Measurements from ENCODE around the gene VEGFB. TPM values are rescaled to one million over a fixed set of nuclear protein-coding genes. Genes with fewer than 3 reads are reported as not detected.
A peak's percentile ranks its signal among the peaks of the same experiment; 100 is the strongest.

The VEGFB gene
- total RNA-seq, 1 donor from 2014 or later = 46.9 TPM

DNA sequence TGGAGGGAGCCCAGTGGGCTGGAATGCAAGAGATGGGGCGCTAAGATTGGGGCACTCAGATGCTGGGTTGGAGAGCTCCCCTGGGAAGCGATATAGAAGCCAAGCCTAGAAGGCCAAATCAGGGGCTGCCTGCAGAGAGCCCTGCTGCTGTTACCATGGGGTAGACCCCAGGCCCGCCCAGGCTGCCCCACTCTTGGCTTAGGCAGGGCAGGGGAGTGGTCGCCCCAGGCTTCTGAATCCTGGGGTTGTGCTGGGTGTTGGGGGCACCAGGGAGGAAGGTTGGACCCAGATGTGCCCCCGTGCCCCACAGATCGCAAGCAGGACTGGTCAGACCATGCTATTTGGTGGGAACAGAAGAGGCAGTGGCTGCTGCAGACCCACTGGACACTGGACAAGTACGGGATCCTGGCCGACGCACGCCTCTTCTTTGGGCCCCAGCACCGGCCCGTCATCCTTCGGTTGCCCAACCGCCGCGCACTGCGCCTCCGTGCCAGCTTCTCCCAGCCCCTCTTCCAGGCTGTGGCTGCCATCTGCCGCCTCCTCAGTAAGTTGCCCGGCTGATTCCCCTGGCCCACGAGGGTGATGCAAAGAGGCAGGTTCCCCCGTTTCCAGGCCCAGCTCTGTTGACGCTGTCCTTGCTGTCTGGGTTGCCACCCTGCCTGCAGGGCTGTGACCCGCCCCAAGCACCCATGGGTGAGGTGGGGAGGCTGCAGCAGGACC, 23.9 kb upstream of the VEGFB start:
- DNase-seq (ENCODE audit: low spot score) = no peak

DNA sequence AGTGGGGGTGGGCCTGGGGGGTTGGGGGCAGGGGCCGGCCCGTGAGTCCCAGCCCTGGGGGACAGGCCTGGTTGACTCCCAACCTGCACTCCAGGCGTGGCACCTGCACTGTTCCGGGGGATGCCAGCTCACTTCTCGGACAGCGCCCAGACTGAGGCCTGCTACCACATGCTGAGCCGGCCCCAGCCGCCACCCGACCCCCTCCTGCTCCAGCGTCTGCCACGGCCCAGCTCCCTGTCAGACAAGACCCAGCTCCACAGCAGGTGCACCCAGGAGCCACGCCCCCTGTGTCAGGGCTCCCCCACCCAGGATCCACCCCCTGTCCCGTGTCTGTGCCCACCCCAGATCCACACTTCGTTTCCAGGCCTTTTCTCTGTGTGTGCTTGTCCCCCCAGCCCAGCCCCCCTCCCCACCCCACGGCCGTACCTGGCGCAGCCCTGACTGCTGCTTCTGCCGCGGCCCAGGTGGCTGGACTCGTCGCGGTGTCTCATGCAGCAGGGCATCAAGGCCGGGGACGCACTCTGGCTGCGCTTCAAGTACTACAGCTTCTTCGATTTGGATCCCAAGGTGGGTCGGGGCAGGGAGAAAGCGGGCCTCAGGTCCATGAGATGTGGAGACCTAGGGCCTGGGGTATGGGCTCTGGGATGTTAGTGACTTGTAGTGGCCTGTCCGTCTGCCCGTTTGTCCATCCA, 23.1 kb upstream of the VEGFB start:
- DNase-seq (ENCODE audit: low spot score) = no peak

DNA sequence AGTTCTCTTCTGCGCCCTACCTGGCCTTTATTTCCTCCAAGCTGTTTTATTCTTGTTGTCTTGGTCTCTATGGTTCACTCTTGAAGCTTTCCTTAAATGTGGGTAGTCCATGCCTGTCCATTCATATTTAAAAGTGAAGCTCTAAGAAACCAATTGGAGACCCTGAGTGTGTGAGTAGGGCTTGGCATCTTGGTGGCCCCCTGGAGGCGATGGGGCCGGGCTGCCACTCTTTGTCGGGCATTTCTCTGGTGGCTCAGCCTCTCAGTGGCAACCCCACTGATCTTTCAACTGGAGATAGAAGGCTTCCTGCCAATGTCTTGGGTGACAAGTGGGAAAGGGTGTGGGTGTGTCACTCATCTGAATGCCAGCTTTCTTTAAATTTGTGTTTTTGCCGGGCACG, 17.5 kb upstream of the VEGFB start:
- DNase-seq (ENCODE audit: low spot score) = no peak

DNA sequence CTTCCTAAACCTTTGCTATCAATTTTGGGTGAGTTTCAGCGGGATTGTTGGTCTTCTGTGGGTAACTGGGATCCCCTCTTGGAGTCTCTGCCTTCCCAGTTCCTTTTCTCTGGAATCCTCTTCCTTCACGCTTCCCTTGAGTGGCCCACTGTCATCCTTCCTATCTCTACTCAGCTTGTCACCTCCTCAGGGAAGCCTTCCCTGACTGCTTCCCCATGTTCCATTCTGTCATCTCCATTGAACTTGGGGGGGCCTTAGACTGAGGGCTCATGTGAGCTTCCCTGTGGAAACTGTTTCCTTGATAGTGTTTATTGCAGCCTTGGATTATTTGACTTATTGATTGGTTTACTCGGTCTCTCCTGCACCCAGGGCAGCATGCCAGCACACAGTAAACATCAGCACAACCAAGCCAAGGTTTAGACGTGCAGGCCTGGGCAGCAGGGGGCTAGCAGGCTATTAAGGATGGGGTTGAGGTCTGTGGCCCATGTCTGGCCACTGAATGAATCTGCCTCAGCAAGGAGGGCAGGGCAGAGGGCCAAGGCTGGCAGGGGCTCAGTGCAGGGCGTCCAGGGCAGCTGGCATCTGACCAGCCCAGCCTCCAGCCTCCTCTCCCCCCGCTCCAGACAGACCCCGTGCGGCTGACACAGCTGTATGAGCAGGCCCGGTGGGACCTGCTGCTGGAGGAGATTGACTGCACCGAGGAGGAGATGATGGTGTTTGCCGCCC, 15.6 kb upstream of the VEGFB start:
- DNase-seq (ENCODE audit: low spot score) = no peak

DNA sequence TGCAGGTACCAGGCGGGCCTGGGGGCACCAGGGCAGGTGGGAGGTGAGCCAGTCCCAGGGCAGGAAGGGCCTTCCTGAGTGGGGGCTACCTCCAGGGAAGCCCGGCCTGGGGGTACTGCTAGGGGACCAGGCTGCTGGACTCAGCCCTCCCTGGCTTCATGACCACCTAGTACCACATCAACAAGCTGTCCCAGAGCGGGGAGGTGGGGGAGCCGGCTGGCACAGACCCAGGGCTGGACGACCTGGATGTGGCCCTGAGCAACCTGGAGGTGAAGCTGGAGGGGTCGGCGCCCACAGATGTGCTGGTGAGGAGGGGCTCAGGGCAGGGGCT, 15.1 kb upstream of the VEGFB start:
- DNase-seq (ENCODE audit: low spot score) = no peak

DNA sequence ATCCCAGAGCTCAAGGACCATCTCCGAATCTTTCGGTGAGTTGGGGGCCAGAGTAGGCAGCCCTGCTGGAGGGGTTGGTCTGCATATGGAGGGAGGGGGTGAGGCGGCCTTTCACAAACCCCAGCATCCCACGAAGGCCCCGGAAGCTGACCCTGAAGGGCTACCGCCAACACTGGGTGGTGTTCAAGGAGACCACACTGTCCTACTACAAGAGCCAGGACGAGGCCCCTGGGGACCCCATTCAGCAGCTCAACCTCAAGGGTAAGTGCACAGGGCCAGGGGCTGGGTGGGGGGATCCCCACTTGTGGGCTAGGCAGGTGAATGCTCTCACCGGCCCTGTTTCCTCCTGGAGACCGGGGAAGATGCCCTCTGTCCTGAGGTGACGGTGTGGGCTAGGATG, 14.6 kb upstream of the VEGFB start:
- no peak for DNase-seq (ENCODE audit: low spot score)

DNA sequence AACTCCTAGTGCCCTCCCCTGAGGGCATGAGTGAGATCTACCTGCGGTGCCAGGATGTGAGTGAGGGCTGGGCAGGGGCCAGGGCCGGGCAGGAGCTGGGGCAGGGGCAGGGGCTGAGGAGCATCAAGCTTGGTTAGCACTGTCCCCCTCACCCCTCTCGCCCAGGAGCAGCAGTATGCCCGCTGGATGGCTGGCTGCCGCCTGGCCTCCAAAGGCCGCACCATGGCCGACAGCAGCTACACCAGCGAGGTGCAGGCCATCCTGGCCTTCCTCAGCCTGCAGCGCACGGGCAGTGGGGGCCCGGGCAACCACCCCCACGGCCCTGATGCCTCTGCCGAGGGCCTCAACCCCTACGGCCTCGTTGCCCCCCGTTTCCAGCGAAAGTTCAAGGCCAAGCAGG, 14.1 kb upstream of the VEGFB start:
- DNase-seq (ENCODE audit: low spot score) = no peak

DNA sequence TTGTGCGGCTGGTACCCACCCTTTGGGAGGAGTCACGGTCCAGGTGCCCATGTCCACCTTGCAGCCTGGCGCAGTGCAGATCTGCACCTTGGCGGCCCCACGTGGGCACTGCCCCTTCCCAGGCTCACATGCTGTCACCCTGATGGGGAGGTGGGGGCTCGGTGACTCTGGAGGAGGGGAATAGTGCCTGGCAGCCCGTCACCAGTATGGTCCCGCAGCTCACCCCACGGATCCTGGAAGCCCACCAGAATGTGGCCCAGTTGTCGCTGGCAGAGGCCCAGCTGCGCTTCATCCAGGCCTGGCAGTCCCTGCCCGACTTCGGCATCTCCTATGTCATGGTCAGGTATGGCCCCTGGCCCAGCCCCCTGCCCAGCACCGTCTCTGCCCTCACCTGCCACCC, 13.6 kb upstream of the VEGFB start:
- DNase-seq (ENCODE audit: low spot score) = no peak

DNA sequence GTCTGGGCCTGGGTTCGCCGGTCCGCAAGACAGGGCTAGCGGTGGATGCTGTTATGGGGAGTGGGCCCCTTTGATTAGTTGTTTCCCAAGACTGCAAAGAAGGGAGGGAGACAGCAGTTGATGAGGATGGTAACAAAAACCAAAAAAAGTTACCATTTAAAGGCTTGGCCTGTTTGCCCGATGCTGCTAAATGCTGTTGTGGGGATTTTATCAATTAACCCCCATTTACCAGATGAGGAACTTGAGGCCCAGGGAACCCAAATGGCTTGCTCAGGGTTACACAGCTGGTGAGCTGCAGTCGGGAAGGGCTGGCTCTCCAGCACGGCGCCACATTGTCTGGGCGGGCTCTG, 11.8 kb upstream of the VEGFB start:
- DNase-seq (ENCODE audit: low spot score) = no peak

DNA sequence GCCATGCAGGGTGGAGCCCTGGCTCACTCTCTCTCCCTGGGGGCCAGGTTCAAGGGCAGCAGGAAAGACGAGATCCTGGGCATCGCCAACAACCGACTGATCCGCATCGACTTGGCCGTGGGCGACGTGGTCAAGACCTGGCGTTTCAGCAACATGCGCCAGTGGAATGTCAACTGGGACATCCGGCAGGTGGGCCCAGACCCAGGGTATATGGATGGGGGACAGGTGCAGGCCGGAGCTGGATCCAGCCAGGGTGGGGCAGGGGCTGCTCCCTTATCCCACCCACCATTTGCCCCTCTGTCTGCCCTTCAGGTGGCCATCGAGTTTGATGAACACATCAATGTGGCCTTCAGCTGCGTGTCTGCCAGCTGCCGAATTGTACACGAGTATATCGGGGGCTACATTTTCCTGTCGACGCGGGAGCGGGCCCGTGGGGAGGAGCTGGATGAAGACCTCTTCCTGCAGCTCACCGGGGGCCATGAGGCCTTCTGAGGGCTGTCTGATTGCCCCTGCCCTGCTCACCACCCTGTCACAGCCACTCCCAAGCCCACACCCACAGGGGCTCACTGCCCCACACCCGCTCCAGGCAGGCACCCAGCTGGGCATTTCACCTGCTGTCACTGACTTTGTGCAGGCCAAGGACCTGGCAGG, 11.3 kb upstream of the VEGFB start:
- no peak for DNase-seq (ENCODE audit: low spot score)

DNA sequence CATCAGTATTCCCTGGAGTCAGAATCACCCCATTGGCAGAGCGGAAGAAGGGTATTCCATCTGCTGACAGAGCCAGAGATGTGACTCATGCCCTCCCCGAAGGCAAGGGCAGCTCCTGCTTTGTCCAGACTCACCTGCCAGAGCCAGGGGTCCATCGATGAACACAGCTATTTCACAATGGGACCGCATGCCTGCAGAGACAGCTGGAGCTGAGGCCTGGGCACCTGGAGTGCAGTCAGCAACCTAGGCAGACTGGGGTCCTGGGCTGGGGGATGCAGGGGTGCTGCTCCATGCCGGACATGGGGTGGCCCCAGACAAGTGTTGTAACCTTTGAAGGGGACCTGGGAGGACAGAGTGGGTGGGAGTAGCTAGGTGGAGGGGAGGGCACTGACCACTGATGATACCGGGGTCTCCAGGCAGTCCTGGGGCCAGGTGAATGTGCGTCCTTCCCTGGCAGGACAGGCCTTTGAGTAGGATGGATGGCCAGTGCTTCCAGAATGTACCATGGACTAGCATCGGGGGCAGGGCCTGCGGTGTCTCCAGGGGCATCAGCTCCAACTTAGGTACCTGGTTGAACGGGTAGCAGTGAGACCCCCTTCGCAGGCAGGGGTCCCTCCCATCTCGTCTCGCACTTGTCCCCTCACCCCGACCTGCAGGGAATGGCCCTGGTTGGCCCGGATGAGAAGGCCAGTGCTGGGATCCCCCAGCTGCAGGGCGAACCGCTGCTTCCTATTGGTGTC, 10.1 kb upstream of the VEGFB start:
- no peak for DNase-seq (ENCODE audit: low spot score)

DNA sequence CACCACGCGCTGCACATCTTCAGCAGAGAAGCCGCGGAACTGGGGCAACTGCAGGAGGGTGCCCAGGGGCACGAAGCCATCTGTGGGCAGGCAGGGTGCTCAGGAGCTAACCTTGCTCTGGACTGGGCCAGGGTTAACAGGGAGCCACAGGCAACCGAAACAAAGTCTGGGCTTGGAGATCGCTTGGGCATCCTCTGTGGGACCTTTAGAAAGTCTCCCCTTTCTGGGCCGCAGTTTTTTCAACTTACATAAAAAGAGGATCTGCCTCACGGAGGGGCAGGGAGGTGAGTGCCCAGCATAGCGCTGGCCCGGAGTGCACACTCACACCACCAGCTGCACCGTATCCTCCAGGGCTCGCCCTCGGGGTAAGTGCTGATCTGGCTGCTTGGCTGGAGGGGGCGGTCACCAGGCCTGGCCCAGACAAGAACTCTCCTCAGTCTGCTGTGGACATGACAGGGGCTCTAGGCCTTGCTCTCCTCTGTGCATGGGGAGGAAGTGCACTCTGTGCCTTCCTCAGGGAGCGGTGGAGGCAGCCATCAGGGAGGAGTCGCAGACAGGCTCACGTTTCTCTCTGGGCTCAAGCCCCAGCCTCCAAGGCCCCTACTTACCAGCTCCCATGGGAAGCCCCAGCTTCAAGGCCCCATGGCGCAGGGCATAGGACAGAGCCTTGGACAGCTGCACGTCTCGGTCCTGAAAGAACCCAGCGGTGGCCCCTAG, 9.3 kb upstream of the VEGFB start:
- no peak for DNase-seq (ENCODE audit: low spot score)

DNA sequence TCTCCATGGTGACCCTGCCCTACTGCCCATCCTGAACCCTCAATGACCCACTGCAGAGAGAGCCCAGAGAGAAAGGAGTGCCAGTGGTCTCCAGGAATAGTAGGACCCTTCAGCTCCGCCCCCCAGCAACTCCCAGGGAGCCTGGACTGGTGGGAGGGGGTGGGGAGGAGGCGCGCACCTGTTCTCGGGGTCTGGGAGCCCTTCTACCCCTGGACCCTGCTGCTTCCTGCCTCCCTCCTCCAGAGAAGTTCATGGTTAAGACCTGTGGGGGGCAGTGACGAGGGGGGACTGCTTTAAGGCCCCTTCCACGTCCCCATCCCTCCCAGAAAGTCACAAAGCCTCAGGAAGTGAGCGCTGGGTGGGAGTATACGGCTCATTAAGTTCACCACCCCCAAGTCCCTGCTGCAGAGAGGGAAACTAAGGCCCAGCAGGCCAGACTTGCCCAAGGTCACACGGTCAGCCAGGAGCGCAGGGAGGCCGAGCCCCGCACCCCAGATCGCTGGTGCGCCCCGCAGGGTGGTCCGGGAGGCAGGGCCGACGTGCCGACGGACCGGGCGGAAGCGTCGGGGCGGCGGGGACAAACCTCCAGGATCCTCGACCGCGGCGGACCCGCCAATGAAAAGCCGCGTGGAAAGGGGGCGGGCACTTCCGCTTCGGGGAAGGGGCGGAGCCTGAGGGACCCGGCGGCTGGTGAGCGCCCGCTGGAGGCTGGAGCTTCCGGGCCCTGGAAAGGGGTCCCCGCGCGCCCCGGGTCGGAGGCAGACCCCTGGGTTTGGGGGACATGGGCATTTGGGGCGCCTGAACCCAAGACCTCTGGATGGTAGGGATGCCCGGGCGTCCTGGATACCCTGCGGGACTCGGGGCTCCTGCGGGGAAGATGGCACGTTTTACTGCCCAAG, 8.5 kb upstream of the VEGFB start, which contains the start of the genes NUDT22 and TRPT1:
Gene NUDT22, plus strand, starts transcription at position 667 of the 899 bp plus-strand sequence. CDS start 379 bp downstream, outside the sequence.
Gene TRPT1, minus strand, starts transcription at position 579 of the 899 bp plus-strand sequence. Its CDS starts 326 bp downstream, at position 253.
- DNase-seq (ENCODE audit: low spot score) = peak; percentile 90

DNA sequence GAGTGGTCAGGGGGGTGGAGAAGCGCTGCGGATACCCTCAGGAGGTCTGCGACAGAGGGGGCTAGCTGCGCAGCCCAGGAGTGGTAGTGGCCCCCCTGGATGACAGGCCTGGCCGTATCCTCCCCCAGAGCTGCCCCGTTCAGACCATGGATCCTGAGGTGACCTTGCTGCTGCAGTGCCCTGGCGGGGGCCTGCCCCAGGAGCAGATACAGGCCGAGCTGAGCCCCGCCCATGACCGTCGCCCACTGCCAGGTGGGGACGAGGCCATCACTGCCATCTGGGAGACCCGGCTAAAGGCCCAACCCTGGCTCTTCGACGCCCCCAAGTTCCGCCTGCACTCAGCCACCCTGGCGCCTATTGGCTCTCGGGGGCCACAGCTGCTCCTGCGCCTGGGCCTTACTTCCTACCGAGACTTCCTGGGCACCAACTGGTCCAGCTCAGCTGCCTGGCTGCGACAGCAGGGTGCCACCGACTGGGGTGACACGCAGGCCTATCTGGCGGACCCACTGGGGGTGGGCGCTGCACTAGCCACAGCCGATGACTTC, 7.8 kb upstream of the VEGFB start:
- no peak for DNase-seq (ENCODE audit: low spot score)

DNA sequence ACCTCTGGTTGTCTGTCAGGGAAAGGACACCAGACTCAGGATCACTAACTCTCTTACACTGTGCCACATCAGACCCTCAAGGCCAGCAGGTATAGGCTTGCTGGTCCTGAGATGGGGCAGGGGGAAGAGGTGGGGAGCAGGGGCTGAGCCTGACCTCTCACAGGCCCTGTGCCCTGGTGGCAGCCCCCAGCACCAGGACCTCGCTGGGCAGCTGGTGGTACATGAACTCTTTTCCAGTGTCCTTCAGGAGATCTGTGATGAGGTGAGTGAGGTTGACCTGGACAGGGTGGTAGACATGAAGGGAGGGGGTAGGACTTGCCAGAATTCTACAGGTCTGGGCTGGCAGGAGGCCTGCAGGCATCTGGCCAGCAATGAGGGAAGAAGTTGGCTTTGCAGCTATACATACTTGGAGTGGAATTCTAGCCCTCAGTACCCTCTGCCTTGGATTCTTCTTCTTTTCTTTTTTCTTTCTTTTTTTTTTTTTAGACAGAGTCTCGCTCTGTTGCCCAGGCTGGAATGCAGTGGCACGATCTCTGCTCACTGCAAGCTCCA, 6.9 kb upstream of the VEGFB start:
- no peak for DNase-seq (ENCODE audit: low spot score)

DNA sequence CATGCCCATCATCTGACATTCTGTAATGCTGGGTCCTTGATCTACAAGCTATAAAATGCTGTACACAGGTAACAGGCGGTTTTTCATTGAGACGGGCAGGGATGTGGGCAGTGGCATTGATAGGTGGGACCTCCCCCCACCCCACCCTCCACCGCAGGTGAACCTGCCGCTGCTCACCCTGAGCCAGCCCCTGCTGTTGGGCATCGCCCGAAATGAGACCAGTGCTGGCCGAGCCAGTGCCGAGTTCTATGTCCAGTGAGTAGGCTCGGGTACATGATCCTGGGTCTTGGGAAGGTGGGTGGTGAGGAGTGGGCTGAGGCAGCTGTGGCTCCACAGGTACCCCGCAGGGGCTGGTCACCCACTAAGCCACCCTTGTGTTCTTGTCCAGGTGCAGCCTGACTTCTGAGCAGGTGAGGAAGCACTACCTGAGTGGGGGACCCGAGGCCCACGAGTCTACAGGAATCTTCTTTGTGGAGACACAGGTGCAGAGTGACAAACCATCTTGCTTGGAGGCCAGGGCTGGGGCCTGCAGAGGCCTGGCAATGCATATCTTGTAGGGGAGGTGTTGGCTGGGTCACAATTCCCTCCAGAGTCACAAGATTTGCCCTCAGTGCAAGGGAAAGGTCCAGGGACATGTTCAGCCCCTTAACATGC, 5.2 kb upstream of the VEGFB start:
- DNase-seq (ENCODE audit: low spot score) = no peak

DNA sequence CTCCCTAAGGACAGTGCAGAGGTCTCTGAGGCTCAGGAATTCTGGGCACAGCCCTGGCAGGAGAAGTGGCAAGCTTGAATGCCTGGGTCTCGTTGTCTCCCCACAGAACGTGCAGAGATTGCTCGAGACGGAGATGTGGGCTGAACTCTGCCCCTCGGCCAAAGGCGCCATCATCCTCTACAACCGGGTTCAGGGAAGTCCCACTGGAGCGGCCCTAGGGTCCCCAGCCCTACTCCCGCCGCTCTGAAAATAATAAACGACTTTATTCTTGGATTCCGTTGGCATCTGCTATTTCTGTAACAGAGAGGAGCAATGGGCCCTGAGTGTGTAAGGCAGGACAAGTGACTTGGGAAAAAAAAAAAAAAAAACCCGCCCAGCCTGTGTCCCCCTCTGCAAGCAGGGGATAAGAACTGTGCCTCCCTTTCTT, 4.6 kb upstream of the VEGFB start:
- DNase-seq (ENCODE audit: low spot score) = no peak

DNA sequence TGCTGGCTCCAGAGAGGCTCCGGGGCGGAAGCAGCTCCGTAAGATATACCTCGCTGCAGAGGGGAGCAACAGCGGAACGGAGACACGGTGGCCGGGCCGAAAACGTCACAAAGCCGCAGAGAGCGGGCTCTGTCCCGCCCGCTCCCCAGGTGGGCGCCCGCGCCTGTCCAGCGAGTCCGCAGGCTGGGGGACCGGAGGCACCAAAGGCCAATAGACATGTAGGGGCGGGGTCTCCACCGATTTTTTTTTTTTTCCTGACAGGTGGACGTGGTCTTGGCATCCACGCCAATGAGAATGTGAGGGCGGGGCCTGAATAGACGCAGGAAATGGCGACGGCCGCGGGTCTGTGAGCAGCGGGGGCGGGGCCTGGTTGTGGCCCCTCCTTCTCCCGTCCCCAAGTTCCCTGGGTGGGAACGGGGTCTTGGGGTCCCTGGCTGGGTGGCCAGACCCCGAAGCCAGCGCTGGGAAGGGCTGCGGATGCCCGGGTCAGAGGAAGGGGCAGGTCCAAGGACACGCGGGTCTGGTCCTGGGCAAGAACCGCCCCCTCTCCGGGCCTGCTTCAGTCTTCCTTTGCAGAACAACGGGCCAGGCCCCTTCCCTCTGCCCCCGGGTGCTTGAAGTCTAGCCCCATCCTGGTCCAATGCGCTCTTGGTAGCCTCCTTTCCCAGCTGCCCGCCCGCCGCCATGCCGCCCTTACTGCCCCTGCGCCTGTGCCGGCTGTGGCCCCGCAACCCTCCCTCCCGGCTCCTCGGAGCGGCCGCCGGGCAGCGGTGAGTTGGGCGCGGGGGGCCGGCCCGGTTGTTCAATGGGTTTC, 4.0 kb upstream of the VEGFB start, which contains the start of gene DNAJC4:
Gene DNAJC4, plus strand, starts transcription at position 378 of the 814 bp plus-strand sequence. Its CDS starts 307 bp downstream, at position 685.
- DNase-seq (ENCODE audit: low spot score) = peak; percentile 97
